NCI-H460 (cell line): ENCODE measurements around the gene HEMK1. TPM values are rescaled to one million over a fixed set of nuclear protein-coding genes. Genes with fewer than 3 reads are reported as not detected.

Source experiments
- DNase-seq: peaks from one replicate; pipeline ENCODE4 v3.0.0-alpha.2; 2016; ENCODE audit warnings: low read depth; ENCODE audit errors: extremely low read depth
- total RNA-seq: library from RNA; depleted of rRNA; stranded (reverse); fragments of >200 nt; shearing (Covaris generic); gene quantifications from 2 replicates; pipeline ENCODE4 v1.2.3, GENCODE V29; 2014

HEMK1 gene
- total RNA-seq, 1 experiment from 2014 or later: 7.0 TPM

GRCh38 chr3:50599115-50599715, 29.9 kb downstream of the HEMK1 start:
- DNase-seq: no peak

- no peak for DNase-seq
Observed at GRCh38 chr3:50599716-50600118, 30.4 kb downstream of the HEMK1 start.

GRCh38 chr3:50600141-50600753, 30.9 kb downstream of the HEMK1 start:
- DNase-seq: no peak

- DNase-seq: peak; percentile 57
Observed at GRCh38 chr3:50600841-50601591, 31.7 kb downstream of the HEMK1 start.

- no peak for DNase-seq
Observed at GRCh38 chr3:50602595-50603191, 33.4 kb downstream of the HEMK1 start.

- DNase-seq: no peak
Observed at GRCh38 chr3:50603261-50604109, 34.2 kb downstream of the HEMK1 start.

- no peak for DNase-seq
Observed at GRCh38 chr3:50604110-50604621, 34.8 kb downstream of the HEMK1 start.

GRCh38 chr3:50604628-50605588, 35.6 kb downstream of the HEMK1 start:
- no peak for DNase-seq

GRCh38 chr3:50605901-50606326, 36.6 kb downstream of the HEMK1 start:
- DNase-seq: no peak

- no peak for DNase-seq
Observed at GRCh38 chr3:50606596-50606995, 37.3 kb downstream of the HEMK1 start.

GRCh38 chr3:50607271-50608091, 38.2 kb downstream of the HEMK1 start:
- no peak for DNase-seq

GRCh38 chr3:50608278-50608677, 39.0 kb downstream of the HEMK1 start:
- no peak for DNase-seq

- DNase-seq: no peak
Observed at GRCh38 chr3:50609071-50609762, 39.9 kb downstream of the HEMK1 start.

- no peak for DNase-seq
Observed at GRCh38 chr3:50609763-50610085, 40.4 kb downstream of the HEMK1 start.

GRCh38 chr3:50610181-50610971, 41.1 kb downstream of the HEMK1 start:
- no peak for DNase-seq

- DNase-seq: no peak
Observed at GRCh38 chr3:50610992-50611463, 41.7 kb downstream of the HEMK1 start.
